GM19328 (cell line): Measurements from ENCODE around the gene C9orf50.

Experiments
- ATAC-seq: cut with Tn5 transposase; IDR thresholded peaks from one replicate; pipeline ENCODE4 v1.9.1; 2021; ENCODE audit warnings: mild to moderate bottlenecking, moderate library complexity; ENCODE audit not compliant: unreplicated experiment

The C9orf50 gene

DNA sequence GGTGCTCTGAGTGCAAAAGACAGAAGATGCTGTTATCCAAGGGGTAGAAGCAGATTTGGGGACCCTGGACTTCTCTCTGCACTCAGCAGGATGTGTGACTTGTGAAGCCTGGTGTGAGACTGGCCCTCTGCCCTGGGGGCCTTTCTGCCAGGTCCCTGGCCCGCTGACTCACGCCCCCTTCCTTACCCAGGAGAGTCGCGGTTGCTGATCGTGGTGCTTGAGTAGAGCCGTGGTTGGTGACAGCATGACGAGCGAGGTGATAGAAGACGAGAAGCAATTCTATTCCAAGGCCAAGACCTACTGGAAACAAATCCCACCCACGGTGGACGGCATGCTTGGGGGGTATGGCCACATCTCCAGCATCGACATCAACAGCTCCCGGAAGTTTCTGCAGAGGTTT lies 11.6 kb upstream of the C9orf50 start:
- no peak for ATAC-seq

DNA sequence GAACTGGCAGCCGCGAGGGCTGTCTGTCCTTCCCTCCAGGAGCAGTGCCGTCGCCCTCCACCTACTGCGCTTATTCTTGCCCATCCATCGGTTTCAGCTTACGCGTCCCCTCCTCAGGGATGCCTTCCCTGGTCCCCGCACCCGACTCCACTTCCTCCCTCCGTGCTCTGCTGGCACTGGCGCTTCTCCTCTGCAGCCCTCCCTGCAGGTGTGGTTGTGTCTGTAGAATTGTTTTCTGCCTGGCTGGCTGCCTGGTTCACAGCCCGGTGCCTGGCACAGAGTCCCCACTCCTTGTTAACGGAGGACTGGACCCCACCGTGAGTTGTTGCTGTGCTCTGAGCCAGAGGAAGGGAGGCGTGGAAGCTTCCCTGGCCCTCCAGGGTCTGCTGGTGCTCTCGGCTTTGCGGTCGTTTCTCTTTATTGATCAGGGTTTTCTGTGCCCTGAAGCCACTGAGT lies 10.8 kb upstream of the C9orf50 start:
- no peak for ATAC-seq

DNA sequence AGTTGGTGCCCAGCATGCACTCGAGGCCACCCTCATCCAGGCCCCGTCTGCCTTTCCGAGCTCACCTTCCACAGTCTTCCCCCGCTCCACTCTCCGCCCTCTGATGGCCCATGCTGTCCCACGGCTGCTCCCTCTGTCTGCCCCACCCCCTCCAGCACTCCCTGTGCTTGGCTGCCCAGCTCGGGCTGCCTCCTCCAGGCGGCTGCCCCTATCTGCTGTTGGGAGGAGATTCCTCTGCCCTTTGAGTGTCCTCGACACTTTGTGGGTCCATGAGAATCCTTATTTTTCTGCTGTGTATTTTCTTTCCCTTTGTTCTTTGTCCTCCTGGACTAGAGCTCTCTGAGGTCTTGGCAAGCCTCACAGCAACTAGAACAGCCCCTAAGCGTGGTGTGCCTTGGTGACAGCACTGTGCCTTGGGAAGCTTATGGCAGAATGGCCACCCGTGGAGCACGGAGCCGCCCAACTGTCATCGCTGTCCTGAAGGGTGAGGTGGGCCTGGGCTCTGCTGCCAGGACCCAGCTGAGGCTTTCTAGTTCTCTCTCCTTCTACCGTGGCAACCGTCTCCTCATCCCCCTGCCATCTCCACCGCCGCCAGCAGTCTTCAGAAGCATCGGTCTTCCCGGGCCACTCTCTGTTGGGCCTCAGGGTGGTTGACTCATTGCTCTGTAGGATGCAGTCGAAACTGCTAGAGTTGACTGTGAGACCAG lies 10.2 kb upstream of the C9orf50 start:
- ATAC-seq, result no peak

DNA sequence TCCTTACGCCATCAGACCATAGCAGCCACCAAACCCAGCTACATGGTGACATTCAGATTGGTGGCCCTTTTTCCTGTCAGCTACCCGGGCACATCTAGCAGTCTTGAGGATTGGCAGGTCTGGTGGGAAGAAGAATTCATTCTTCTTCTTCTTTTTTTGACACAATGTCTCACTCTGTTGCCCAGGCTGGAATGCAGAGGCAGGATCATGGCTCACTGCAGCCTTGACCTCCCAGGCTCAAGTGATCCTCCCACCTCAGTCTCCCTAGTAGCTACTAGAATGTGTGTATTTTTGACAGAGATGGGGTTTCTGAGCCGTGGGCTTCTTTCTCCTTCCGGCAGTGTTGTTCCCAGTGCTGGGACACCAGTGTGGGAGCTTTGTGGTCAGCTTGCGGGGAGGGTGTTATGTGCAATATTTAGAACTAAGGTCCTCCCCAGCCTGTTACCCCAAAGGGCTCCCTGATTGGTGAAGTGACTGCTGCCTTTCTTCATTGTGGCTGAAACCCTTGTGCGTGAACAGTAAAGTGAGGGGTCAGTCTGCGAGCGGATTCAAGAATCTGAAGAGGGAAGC lies 8.4 kb upstream of the C9orf50 start:
- no peak for ATAC-seq

DNA sequence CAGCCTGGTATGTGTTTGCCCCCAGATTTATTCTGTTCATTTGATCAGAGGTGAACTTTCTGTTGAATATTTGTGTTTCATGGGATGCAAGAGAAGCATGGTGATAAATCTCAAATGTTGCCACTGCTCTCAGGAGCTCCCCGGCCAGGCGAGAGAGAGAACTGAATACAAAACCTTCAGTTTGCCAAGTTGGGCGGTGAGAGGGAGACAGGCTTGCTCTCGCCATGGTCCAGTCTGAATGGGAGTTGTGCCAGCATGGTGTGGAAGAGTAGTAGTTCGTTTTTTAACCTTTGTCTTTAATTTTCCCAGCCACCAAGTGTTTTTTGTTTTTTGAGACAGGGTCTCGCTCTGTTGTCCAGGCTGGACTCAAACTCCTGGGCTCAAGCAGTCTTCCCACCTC lies 7.8 kb upstream of the C9orf50 start:
- ATAC-seq, result no peak

DNA sequence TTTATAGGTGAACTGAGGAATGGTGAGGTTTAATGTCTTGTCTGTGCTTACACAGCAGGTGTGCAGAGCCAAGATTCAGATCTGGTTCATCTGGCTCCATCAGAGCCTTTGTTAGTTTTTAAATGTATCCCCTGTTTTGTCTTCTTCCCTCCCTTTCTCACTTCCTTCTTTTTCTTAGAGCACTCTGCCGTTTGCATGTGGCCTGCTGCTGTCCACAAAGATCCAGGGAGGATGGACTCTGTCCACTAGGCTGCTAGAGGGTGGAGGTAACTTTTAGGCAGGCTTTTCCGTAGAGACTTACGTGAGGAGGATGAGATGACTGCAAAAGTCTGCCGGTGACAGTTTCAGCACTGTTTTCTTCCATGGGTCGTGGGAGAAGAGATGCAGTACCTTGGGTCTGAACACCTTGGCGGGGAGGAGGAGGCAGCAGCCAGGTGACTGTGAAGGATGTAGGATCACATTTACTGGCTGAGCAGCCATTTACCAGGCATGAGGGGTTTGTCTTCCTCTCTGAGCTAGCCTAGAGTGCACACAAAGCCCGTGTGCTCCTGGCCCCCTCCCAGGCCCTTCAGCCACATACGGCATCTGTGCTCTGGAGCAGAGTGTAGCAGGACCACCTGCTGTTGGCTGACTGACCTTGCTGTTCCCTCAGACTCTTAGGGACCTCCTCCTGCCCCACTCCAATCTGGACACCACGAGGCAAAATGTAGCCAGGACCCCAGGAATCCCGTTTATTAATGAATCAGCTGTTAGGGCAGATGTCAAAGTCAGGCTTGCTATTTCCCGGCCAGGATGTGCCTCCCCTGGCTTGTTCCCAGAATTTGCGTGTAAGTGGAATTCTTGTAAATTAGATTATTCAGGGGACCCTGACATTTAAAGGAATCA lies 6.9 kb upstream of the C9orf50 start:
- no peak for ATAC-seq

DNA sequence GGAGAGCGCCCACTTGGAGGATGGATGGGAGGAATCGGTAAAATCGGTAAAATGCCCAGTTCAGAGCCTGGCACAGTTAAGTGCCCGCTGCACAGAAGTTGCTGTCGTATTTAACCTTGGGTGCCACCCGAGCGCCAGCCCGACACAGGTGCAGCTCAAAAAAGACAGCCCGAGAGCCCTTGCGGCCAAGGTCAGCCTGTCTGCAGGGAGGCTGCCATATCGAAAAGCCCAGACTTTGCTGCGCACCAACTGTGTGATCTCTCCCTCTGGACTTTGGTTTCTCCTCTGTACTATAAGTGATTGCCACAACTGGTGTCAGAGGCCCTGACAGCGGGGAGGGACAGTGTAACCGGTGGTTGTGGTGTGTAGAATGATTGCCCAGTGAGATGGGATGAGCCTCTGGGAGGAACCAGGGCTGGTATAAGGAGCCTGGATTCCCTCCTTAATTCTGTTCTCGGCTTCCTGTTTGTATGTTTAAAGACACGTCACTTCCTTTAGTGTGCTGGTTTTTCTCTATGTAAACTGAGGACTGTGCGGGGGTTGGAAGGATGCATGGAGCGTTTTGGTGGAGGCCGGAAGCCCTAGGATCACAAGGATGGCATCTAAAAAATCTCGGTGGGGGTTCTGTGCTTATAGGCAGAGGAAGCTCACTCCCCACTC lies 5.9 kb upstream of the C9orf50 start:
- peak; percentile 23 for ATAC-seq

DNA sequence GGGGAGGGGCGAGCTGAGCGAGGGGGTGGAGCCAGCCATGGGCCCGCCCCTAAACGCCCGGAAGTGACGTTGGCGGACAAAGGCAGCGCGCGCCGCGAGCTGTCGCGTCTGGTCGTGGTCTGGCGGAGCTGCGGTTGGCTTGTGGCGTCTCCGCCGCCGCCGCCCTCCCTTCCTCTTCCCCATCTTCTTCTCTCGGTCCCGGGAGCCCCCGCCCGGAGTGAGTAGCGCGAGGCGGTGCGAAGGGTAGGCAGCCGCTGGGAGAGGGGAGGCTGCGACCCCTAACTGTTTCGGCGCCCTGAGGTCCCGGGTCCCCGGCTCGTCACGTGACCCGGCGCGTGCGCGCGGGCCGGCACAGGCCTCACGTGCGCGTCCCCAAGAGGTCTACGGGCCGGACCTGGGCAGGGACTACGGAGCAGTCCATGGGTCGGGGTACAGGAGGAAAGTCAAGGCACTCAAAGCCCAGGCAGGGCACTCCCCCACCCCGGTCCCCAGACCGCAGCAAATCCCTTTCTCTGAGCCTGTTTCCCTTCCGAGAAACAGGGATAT lies 5.3 kb upstream of the C9orf50 start, which contains the start of gene NTMT1:
Gene NTMT1 (plus strand): TSS at position 85 of the 546 bp plus-strand sequence. CDS start 6,541 bp downstream, outside the sequence.
- ATAC-seq, result peak; percentile 55

DNA sequence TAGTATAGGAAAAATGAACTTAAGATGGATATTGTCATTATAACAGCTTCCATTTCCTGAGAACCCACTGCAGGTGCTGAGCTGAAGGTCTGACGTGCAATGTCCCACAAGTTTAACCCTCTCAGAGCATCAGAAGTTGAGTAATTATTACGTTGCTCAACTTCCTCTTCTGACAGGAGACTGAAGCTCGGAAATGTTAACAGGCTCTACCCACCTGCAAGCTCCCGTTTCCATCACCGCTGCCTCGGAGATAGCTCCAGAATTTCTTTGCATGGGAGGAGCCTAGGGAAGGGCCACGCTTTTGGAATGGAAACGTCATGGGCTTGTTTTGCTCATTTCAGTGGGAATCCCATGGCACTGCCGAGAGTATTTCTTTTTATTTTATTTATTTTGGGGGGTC lies 4.0 kb upstream of the C9orf50 start:
- no peak for ATAC-seq

DNA sequence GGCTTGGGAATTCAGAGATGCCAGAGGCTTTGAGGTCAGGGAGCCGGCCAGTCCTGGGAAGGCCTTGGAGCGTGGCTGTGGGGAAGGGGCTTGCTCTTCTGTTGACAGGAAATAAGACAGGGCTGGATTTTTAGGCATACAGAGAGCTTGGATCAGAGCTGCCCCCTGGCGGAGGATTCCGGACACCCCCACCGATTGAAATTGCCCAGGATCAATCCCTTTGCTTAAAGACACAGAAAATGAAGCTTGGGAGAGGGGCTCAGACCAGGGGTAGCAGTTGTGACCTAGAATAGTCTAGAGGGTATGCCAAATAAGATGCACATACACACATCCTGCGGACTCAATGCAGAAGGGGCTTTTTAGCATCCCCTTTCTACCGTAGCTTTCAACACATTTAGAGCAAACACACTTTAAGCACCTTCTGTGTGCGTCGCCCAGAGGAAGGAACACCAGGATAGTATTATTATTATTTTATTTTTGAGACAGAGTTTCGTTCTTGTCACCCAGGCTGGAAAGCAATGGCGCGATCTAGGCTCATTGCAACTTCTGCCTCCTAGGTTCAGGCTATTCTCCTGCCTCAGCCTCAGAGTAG lies 3.4 kb upstream of the C9orf50 start:
- ATAC-seq, result no peak

DNA sequence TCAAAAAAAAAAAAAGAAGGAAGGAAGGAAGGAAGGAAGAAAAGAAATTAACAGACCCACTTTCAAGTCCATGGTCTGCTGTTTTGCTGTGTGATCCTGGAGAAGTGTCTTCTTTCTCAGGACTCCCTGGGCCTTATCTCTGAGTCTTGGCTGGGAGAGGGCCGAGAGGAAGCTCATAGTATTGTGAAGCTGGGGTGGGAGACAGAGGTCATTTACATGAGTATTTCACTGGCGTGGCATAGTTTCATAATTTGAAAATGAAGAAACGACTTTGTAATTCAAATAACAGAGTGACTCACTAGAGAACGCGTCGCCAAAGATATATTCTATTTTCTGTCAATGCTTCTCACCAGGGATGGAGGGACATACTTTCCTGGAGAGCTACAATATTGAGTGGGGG lies 2.4 kb upstream of the C9orf50 start:
- ATAC-seq, result no peak

DNA sequence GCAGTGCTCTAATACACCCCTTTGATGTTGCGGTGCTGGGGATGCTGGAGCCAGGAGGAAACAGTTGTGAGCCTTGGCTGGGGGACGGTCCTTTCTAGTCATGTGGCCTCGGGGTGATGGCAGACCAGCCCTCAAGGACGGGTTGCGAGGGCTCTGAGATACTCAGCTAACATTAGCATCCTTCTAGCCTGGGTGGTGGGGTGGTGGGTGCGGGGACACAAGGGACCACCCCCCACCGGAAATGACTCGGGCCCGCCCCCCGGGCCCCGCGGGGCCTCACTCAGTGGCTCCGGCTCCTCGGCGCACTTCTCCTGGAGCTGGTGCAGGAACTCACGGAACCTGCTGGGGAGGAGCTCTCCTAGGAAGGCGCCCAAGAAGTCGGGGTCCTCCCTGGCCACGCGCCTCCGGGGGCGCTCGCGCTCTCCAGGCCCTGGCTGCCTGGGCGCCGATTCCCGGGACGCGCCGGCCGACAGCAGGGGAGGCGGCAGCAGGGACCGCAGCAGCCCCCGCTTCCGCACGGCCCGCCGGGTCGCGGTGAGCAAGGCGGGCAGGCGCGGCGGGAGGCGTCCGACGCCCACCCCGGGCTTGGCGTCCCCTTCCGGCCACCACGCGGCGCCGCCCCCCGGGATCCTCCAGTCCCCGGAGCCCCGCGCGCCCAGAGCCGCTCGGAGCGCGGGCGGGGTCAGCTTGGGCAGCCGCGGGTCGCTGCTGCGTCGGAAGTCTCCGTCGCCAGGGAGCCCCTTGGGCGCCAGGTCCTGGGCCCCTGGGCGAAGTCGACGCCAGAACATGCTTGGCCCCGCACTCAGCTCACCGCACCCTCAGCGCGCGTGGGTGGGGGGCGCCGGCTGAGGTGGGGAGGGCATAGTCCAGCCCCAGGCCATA lies 873 bp downstream of the C9orf50 start:
- ATAC-seq, result no peak

DNA sequence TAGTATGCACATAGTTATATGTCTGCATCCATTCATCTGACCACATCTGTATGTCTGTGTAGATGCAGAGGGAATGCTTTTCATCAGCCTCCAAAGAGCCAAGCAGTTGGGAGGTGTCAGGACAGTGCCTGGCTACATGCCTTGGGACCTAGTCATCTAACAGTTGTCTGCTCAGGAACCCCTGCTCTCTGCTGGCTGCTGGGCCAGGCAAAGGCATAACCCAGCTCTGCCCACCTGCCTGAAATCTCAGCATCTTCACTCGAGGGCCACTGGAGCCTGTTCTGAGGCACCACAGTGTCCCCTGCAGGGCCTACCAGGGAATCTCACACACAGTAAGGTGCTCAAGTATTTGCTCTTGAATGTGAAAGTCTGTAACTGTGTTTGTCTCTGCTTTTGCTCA lies 3.7 kb downstream of the C9orf50 start:
- no peak for ATAC-seq

DNA sequence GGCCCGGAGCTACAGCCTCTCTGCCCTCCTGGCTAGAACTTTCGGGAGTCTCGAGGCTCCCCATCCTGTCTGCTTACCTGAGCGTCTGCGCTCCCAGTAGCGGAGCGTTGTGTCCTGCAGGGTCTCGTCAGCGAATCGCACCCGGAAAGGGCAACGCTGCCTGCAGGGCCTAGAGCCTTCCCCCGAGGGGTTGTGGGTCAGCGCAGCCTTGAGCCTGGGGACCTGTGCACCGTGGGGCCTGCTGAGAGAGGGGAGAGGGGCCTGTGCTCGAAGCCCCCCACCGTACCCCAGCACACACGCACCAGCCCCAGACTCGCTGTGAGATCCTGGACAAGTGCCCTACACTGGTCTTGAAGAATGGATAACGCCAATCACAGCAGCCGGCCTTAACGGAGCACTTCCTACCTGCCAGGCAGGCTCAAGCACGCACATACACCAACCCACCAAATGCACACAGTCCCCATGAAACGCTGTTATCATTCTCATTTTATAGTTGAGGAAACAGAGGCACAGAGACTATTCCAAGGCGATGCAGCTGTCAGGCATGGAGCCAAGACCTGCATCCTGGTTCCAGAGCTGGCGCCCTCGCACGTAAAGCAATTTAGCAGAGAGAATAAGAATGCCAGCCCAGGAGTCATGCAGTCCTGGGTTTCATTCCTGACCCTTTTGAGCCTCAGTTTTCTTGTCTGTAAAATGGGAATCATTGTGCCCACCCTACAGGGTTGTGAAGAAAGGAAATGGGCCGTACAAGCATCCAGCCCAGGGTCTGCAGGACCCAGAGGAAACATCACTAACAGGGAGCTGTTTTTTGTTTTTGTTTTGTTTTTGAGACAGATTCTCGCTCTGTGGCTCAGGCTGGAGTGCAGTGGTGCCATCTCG lies 5.3 kb downstream of the C9orf50 start:
- no peak for ATAC-seq

DNA sequence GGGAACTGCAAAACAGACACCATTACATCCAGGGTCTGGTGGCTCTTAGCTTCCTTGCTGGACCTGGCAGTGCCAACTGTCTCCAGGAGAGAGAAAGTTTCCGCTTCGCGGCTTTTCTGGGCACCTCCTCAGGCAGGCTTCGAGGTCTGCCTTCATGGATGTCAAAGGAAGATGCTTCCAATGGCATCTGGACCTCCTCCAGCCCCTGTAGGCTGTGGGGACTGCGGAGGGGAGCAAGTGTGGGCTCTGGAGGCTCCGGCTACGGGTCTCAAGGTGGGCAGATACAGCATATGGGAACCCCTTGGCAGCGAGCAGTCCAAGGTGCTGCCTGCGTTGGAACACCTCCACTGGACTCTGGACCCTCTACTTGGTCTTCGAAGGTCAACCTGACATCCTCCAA lies 6.0 kb downstream of the C9orf50 start:
- ATAC-seq, result no peak

DNA sequence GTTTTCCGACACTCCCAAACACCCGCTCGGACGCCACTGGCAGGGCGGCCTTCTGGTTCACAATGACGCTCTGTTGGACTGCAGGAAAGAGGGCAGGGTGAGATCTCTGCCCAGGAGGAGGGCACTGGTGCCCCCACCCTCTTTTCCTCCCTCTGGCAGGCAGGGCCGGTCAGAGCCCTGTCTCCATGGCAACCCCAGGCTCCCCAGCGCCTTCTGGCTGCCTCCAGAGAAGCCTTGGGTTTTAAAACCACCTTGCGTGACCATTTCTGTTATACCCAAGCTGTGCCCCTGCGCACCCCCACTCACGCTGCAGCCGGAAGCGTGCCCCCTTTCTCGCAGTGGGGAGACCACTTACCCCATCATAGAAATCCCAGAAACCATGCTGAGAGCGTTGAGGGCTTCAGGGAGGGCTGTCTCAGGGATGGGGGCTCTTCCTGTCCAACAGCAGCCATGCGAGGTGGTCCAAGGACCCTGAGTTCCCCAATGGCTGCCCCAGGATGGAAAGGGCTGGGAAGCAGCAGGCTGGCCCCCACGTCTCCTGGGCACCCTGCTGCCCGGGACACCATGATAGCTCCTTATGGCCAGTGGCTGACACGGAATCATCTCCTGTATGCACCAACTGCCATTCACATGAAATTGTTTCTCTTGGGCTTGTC lies 7.3 kb downstream of the C9orf50 start:
- ATAC-seq, result no peak

DNA sequence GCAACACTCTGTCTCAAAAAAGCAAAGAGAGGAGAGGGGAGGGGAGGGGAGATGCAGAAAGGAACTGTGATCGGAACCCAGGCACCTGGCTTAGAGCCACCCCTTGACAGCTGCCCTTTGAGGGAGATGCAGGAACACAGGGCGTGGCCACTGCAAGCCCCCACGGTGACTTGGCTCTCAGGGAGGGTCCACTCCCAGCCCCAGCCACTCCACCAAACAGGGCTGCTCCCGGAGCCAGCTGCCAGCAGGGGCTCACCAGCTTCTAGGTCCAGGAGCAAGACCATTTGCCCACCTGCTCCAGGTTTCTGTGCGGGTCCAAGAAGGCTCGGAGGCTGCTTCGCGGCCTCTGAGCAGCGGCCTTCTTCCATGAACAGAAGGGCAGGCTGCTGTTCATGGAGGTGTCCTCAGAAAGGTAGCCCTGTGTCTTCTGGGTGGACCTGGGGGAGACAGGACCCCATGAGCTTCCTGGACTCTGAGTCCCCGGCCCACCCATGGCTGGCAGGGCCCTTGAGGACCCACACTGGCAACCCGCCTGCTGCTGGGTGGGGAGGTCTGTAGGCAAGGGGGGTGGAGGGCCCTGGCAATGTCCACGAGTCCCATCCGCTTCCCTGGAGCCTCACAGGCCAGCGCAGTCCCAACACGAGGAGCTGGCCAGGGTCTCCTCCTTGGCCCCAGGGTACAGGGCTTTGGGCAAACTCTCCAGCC lies 7.9 kb downstream of the C9orf50 start:
- no peak for ATAC-seq
